GM21576 (cell line): Measurements from ENCODE around the gene RAP1A.
"Not testable (repeated sequence)": the region's sequence is repeated elsewhere in the genome, so short reads cannot be mapped to it uniquely, and the experiment has no call there.

Experiments used
- ATAC-seq: cut with Tn5 transposase; IDR thresholded peaks from one replicate; pipeline ENCODE4 v1.9.1; 2021; ENCODE audit warnings: mild to moderate bottlenecking, moderate library complexity; ENCODE audit not compliant: unreplicated experiment

The RAP1A gene

DNA sequence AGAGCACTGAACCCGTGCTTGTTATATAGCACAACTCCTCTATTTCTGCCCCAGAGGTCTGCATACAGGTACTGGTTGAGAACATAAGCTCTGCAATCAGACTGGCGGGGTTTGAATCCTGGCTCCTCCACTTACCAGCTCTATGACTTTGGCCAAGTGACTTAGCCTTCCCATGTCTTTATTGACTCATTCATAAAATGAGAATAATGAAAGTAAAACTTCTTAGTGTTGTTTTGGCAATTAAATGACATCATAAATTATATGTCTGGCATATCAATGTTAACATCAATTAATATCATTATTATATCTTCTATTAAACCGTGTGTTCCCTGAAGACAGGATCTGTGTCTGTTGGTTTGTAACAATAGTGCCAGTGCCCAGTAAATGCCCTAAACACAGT, 115.3 kb downstream of the RAP1A start:
- ATAC-seq = no peak

DNA sequence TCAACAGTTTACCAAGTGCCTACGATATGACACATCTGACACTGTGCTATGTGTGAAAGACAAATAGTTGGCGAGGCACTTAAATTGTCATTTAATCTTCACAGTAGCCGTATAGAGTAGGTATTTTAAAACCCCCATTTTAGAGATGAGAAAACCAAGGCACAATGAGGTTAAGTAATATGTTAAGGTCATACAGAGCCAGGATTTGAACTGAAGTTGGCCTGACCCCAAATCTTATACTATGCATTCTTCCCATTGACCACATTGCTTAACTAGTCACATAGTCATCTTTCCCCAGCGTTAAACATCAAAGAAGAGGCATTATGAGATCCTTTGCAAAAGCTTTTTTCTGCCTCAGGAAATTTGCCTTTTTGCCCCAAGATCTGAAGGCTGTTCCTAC, 115.7 kb downstream of the RAP1A start:
- ATAC-seq = no peak

- ATAC-seq = no peak
Measured at GRCh38 chr1:111735858-111736544, 116.4 kb downstream of the RAP1A start.

DNA sequence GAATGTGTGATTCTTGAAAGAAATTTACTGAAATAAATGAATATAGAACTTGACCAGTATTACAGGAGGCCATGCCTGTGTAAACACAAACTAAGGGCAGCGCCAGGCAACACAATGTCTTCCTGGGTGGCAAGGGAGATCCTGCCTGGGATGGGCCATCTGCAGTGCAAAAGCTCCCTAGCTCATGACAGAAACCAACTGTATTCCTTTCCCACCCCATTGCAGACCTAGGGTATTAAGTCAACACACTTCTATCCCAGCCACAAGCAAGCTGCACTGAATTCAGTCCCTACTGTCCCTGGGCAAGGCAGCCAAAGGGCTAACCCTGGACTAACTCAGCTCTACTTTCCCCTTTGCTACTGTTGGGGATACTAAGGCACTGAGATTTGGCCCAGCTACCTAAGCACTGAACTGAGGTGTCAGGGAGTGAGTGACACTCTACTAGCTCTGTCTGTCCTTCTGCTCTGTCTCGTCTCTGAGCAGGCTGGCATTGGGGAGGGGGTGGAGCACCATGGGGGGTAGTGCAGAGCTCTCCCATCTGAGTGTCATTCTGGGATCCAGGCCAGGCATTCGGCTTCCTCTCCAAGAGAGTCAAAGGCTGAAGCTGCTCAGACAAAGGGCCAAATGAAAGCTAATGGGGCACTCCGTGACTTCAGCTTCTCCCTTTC, 117.1 kb downstream of the RAP1A start:
- no peak for ATAC-seq

DNA sequence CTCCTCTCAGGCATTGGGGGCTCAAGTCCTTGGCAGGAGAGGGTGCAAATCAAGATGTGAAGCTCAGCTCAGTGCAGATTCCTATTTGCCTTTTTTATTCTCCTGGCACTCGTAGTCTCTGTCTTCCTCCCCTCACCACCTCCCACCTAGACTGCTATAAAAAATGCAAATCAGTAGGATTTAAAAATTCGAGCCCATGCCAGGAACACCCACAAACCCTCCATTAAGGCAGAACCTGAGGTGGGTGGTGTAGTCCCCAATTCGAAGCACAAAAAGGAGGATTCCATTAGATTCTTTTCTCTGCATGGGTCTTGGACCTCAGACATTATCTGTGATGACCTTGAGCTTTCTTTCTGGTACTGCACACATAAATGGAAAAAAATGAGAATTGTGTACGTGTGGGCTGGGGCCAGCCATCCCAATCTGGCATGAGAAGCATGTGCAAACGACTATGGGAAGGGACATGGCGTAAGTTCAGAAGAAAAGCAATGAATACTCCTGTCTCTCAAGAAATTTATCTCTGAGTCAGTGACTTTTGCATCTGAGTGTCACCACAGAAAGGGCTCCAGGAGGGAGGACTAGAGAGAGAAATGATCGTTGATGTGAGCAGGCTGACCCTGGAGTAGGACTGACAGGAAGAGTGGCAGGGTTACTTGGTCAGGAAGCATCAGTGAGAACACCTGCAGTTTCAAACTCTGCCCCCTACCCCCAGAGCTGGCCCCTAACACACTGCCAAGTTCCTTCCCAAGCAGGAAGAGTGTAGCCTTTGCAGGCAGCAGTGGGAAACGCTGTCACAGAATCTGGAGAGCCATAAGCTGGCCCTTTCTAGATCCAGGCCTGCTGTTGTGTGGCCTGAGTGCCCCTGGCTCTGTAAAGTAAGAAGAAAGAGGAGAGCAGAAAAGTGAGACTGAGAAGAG, 117.9 kb downstream of the RAP1A start:
- no peak for ATAC-seq

GRCh38 chr1:111738133-111738435, 118.5 kb downstream of the RAP1A start:
- ATAC-seq = no peak

DNA sequence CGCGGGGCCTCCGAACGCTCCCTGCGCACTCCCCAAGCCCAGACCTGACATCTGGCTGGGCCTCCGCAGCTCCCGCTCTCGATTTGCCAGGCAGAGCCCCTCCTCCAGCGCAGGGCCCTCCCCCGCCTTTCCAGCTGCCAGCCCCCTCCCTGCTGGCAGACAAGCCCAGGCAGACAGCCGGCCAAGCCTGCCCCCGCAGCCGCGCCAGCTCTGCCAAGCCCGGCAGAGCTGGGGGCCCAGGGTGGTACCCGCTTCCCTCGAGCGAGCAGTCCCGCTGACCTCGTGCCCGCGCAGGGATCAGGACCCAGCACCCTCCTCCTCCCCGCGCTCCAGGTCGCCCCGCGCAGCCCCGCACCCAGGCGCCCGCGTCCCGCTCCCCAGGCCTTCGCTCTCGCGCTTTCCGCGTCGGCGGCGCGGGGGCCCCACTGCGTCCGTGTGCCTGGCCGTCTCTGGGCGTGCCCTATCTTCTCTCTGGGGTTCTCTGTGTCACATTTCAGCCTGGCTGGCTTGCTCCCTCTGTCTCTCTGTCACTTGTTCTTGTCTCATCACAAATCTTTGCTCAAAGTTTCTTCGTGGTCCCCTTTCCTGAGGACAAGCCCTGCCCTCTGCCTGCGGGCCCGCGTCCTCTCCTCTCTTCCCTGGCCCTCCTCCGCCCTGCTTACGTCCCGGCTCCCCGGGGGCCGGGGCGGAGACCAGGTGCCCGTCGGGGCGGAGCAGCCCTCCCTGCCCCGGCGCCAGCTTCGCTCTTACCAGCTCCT, 119.0 kb downstream of the RAP1A start:
- ATAC-seq = peak; percentile 41

DNA sequence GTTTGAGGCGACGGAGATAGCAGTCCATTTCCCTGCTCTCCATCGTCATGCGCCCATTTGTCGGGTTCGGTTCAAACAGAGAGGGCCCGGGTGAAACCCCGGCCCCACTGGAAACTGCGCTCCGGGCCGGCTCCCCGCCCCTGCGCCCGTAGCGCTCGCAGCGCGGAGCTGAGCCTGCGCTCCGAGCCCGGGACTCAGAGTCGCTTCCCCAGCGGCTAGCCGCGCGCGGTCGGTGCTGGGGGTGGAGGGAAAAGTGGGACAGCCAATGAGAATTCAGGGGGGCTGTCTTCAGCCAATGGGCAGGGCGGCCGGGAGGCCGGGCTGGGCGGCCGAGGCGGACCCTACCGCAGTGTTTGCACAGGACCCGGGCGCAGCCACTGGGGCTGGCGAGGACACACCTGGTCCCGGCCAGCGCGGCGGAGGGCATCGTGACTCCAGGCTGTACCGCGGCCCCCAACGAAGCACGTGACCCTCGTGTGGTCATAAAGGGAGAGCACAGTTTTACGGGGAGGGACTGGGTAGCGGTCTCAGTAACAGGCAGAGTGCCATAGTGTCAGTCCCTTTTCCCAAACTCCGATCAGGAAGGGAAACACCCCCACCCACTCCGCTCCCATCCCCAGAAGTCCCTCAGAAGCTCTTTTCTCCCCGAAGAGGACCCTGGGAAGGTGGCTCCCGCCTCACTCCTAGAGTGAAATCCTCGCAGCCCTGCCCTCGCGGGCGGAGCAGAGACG, 119.8 kb downstream of the RAP1A start, which contains the start of gene INKA2:
Gene INKA2, minus strand, starts transcription at position 202 of the 731 bp plus-strand sequence. Its CDS starts 153 bp downstream, at position 49.
- ATAC-seq = peak; percentile 84

- ATAC-seq = no peak
Measured at GRCh38 chr1:111739925-111740765, 120.6 kb downstream of the RAP1A start.

GRCh38 chr1:111742292-111742691, 122.7 kb downstream of the RAP1A start:
- not testable (repeated sequence) for ATAC-seq

DNA sequence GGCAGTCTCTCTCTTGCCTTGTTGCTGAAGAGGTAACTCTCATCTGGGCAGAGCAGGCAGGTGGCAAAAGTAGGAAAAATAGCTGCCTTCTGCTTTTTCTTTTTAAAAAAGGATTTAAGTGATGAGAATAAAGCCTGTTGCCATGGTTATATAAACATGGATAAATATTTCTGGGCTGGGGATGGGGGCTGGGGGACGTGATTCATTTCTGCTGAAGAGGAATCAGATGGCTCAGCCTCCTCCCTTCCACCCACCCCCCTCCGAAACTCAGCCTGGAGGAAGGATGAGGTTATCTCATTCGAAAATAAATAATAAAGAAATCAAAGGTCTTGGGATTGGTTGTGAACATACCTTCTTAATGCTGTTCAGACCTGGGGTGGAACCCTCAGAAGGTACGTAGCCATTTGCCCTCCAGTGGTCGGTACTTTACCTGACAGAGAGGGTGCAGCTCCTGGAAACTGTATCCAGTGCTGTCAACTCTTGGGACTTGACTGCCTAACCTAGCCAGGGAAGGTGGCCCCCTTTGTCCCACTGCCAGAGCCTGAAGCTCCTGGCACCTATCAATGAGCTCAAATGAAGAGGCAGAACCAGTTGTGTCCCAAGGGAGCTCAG, 123.5 kb downstream of the RAP1A start:
- ATAC-seq = no peak

DNA sequence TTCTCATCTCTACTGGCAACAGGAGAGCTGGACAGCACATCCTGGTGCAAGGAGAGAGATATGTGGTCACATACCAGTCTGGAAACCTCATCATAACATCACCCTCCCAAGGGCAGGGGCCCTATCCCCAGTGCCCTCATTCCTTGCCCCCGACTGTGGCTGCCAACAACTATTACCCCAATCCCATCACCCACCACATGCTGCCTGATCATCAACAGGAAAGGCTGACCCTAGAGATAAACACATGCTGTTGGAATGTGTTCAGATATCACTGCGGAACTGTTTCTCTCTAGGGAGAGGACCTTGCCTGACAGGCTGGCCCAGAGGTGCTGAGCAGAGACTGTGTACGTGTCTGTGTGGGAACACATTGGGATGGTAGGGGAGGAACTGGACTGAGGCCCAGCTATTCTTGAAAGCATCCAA, 124.1 kb downstream of the RAP1A start:
- ATAC-seq = no peak

GRCh38 chr1:111745675-111746613, 126.4 kb downstream of the RAP1A start:
- ATAC-seq = no peak

DNA sequence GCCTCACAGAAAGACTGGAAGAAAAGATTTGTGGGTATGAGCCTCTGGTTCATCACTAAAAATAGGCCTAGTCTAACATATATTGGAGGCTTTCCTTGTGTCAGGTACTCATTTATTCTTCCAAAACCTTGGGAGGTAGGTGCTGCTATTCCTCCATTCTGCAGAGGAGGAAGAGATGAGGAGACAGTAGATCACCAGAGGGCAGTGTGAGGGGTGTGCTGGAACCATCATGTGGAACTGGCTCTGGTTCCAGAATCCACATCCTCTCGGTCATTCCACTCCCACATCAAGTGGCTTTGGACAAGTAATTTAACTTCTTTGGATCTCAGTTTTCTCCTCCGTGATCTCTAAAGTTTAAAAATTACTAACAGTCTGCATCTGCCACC, 127.0 kb downstream of the RAP1A start:
- no peak for ATAC-seq

DNA sequence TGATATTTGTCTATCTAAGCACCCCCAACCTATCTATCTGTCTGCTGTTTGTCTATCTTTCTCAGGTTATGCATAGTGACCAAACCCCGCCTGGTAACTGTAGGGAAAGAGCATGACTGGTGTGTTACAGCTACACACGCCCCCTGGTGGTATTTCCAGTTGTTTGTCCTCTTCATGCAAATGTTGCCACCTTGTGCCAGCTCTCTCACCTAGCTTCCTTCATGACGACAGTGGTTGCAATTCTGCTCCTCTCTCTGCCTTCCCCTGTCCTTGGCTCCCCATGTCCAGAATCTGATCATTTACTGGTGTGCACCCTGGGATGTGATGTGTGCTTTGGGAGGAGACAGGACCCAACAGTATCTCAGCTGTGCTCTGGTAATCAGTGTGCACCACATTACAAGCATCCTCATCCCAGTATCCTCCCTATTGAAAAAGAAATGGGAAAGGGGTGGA, 127.7 kb downstream of the RAP1A start:
- no peak for ATAC-seq

GRCh38 chr1:111747947-111748346, 128.4 kb downstream of the RAP1A start:
- no peak for ATAC-seq

DNA sequence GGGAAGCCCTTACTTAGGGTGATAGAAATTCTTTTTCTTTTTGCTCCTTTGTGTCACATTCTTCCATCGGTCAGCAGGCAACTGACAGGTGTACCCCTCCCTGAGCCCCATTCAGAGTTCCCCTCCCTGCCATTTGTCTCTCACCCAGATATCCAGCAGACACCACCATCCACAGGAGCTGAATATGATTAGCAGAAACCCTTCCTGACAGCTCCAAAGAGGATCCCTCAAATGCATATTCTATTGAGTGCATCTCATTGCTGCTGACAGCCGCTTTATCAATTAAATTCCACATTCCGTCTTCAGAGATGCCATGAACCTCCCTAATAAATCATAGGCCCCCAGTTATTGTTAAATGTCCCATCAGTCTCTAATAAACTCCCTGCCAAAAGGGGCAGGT, 130.0 kb downstream of the RAP1A start:
- ATAC-seq = no peak

GRCh38 chr1:111750856-111751255, 131.3 kb downstream of the RAP1A start:
- ATAC-seq = no peak
